Measurements from ENCODE around the gene GM2A. TPM values are rescaled to one million over a fixed set of nuclear protein-coding genes. Genes with fewer than 3 reads are reported as not detected.
A peak's percentile ranks its signal among the peaks of the same experiment; 100 is the strongest.
"Not testable (repeated sequence)": the region's sequence is repeated elsewhere in the genome, so short reads cannot be mapped to it uniquely, and the experiment has no call there.

Gene GM2A
- total and polyA plus RNA-seq, 3 experiments from 2014 or later, result 4.7 to 14.9 (median 12.7) TPM

GRCh38 chr5:151253605-151253950 is 593 bp downstream of the GM2A start:
- Histone ChIP-seq H3K27me3 (ENCODE audit: insufficient read depth, low read length, poor library complexity, severe bottlenecking) (no peaks in the 10 kb centered on the region), H3K36me3 (ENCODE audit: insufficient read depth, low read length) (no peaks in the 10 kb centered on the region), H3K4me1 (ENCODE audit: insufficient read depth, low read length) (peaks cover 30% of the 10 kb centered on the region), H3K4me3 (ENCODE audit: low read length) (peak overlapping the region; percentile 97), H3K27ac (ENCODE audit: low read depth, low read length) (peak overlapping the region; percentile 66), H3K9me3 (ENCODE audit: low read length) (no peaks in the 10 kb centered on the region)
- Mint-ChIP-seq H3K27me3 (no peaks in the 10 kb centered on the region), H3K4me1 (peaks cover 33 to 57% (median 36%) of the 10 kb centered on the region in 3 donors), H3K9me3 (no peaks in the 10 kb centered on the region), H3K27ac (peak overlapping the region in 7 of 8 donors; percentile 72 to 93 (median 86)), H3K4me3 (peak overlapping the region; percentile 87 to 97 (median 91)), H3K36me3 (peaks cover 0 to 6% (median 0%) of the 10 kb centered on the region in 3 donors)
- no peak for DNase-seq
- CTCF ChIA-PET, result interaction anchor here (1.0 to 1.9 kb wide), 4 partner anchors 13 to 128 kb away, joined by 3 to 11 read pairs (median 4); no protein-coding TSS in a partner anchor
- POLR2A ChIA-PET, result interaction anchor here (0.9 to 1.6 kb wide), 3 partner anchors 40 to 112 kb away, joined by 4 to 13 read pairs (median 6); no protein-coding TSS in a partner anchor

DNA sequence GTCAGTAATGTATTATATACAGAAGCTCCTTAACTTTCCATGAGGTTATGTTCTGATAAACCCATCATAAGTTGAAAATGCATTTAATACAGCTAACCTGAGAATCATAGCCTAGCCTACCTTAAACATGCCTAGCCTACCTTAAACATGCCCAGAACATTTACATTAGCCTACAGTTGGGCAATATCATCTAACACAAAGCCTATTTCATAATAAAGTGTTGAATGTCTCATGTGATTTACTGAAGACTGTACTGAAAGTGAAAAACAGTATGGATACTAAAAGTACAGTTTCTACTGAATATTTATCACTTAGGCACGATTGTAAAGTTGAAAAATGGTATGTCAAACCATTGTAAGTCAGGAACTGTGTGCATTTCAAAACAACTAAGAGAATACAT is 1.6 kb downstream of the GM2A start:
- H3K4me1 Mint-ChIP-seq, result peaks cover 33 to 57% (median 36%) of the 10 kb centered on the region in 3 donors
- DNase-seq, result no peak
- no peak overlapping the region for H3K27ac Mint-ChIP-seq
- H3K36me3 Mint-ChIP-seq, result peaks cover 0 to 13% (median 0%) of the 10 kb centered on the region in 3 donors
- CTCF ChIA-PET, result interaction anchor here (1.0 kb wide), 1 partner anchor 14 kb away, joined by 3 read pairs; no protein-coding TSS in a partner anchor
- H3K4me3 Mint-ChIP-seq, result peak overlapping the region in 1 of 7 donors; percentile 87
- Histone ChIP-seq H3K27ac (ENCODE audit: low read depth, low read length) (no peak overlapping the region), H3K36me3 (ENCODE audit: insufficient read depth, low read length) (no peaks in the 10 kb centered on the region), H3K4me1 (ENCODE audit: insufficient read depth, low read length) (peaks cover 30% of the 10 kb centered on the region), H3K4me3 (ENCODE audit: low read length) (no peak overlapping the region), H3K9me3 (ENCODE audit: low read length) (no peaks in the 10 kb centered on the region), H3K27me3 (ENCODE audit: insufficient read depth, low read length, poor library complexity, severe bottlenecking) (no peaks in the 10 kb centered on the region)
- no peaks in the 10 kb centered on the region for H3K9me3 Mint-ChIP-seq
- H3K27me3 Mint-ChIP-seq, result no peaks in the 10 kb centered on the region
- POLR2A ChIA-PET, result interaction anchor here (0.6 kb wide), 1 partner anchor 30 kb away, joined by 8 read pairs; no protein-coding TSS in a partner anchor

- H3K36me3 ChIP-seq (ENCODE audit: insufficient read depth, low read length); H3K27ac ChIP-seq (ENCODE audit: low read depth, low read length); H3K27ac Mint-ChIP-seq; H3K27me3 Mint-ChIP-seq; H3K27me3 ChIP-seq (ENCODE audit: insufficient read depth, low read length, poor library complexity, severe bottlenecking); H3K4me3 Mint-ChIP-seq; H3K4me3 ChIP-seq (ENCODE audit: low read length); DNase-seq; H3K9me3 Mint-ChIP-seq; H3K9me3 ChIP-seq (ENCODE audit: low read length); CTCF ChIA-PET: not testable (repeated sequence)
- Mint-ChIP-seq H3K4me1 (peaks cover 33 to 56% (median 36%) of the 10 kb centered on the region in 3 donors), H3K36me3 (peaks cover 0 to 17% (median 0%) of the 10 kb centered on the region in 3 donors)
- peaks cover 30% of the 10 kb centered on the region for H3K4me1 ChIP-seq (ENCODE audit: insufficient read depth, low read length)
- POLR2A ChIA-PET, result interaction anchor here (0.6 kb wide), 1 partner anchor 30 kb away, joined by 8 read pairs; no protein-coding TSS in a partner anchor
These were observed 2.0 kb downstream of the GM2A start for GRCh38 chr5:151254990-151255389.

- Mint-ChIP-seq H3K36me3 (peaks cover 0 to 19% (median 0%) of the 10 kb centered on the region in 3 donors), H3K27me3 (no peaks in the 10 kb centered on the region), H3K4me1 (peaks cover 27 to 49% (median 30%) of the 10 kb centered on the region in 3 donors), H3K4me3 (peak overlapping the region in 1 of 7 donors; percentile 29), H3K27ac (no peak overlapping the region), H3K9me3 (no peaks in the 10 kb centered on the region)
- no peak for DNase-seq
- Histone ChIP-seq H3K36me3 (ENCODE audit: insufficient read depth, low read length) (no peaks in the 10 kb centered on the region), H3K27ac (ENCODE audit: low read depth, low read length) (no peak overlapping the region), H3K4me1 (ENCODE audit: insufficient read depth, low read length) (peaks cover 28% of the 10 kb centered on the region), H3K4me3 (ENCODE audit: low read length) (no peak overlapping the region), H3K27me3 (ENCODE audit: insufficient read depth, low read length, poor library complexity, severe bottlenecking) (no peaks in the 10 kb centered on the region), H3K9me3 (ENCODE audit: low read length) (no peaks in the 10 kb centered on the region)
- POLR2A ChIA-PET, result no interaction called here
- CTCF ChIA-PET, result no interaction called here
These were observed 2.8 kb downstream of the GM2A start for GRCh38 chr5:151255621-151256286.

DNA sequence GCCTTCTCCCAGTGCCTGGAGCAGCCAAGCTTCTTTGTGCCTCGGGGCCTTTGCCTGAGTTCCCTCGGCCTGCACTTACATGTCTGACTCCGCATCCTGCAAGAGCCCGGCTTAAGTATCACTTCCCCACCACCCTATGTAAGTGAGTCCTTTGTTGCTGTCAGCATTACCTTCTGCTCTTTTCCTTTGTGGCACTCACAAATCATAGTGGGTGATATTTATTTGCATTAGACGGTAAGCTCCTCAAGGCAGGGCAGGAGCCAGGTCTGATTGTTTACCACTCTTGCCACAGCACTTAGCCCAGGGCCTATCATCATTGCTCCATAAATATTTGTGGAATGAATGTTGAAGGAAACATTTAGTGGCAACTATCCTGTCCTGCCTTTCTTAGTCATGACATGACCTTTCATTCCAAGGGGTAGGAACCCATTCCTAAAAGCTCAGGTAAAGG is 4.8 kb downstream of the GM2A start:
- no peak for DNase-seq
- no peak overlapping the region for H3K4me3 ChIP-seq (ENCODE audit: low read length)
- no peaks in the 10 kb centered on the region for H3K9me3 ChIP-seq (ENCODE audit: low read length)
- H3K27ac Mint-ChIP-seq, result no peak overlapping the region
- ChIA-PET POLR2A (no interaction called here), CTCF (interaction anchor here (1.4 kb wide), 1 partner anchor 19 kb away, joined by 3 read pairs; no protein-coding TSS in a partner anchor)
- H3K4me1 Mint-ChIP-seq, result peaks cover 15 to 32% (median 15%) of the 10 kb centered on the region in 3 donors
- H3K4me3 Mint-ChIP-seq, result peak overlapping the region in 1 of 7 donors; percentile 51
- H3K9me3 Mint-ChIP-seq, result no peaks in the 10 kb centered on the region
- no peaks in the 10 kb centered on the region for H3K27me3 ChIP-seq (ENCODE audit: insufficient read depth, low read length, poor library complexity, severe bottlenecking)
- peaks cover 13% of the 10 kb centered on the region for H3K4me1 ChIP-seq (ENCODE audit: insufficient read depth, low read length)
- H3K27ac ChIP-seq (ENCODE audit: low read depth, low read length), result no peak overlapping the region
- H3K36me3 Mint-ChIP-seq, result peaks cover 0 to 28% (median 2%) of the 10 kb centered on the region in 3 donors
- no peaks in the 10 kb centered on the region for H3K27me3 Mint-ChIP-seq
- H3K36me3 ChIP-seq (ENCODE audit: insufficient read depth, low read length), result no peaks in the 10 kb centered on the region

DNA sequence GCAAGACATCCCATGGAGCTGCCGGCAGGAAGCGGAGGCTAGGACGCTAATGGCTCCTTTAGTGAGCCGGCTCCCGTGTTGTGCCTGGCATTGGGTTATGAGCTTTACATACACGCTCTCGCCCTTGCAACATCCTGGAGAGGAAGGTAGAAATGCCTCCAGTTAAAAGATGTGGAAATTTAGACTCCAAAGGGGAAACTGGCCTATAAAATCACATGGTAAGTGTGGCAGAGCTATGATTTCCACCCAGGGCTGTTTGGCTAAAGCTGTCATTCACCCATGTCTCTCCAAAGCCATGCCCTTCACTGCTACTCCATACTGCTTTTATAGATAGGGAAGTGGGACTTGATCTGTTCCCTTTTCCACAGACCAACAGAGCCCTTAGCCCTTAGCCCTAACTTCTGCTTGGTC is 5.2 kb downstream of the GM2A start:
- H3K4me1 ChIP-seq (ENCODE audit: insufficient read depth, low read length), result peaks cover 11% of the 10 kb centered on the region
- H3K9me3 Mint-ChIP-seq, result no peaks in the 10 kb centered on the region
- POLR2A ChIA-PET, result no interaction called here

GRCh38 chr5:151258816-151259215 is 5.8 kb downstream of the GM2A start:
- Mint-ChIP-seq H3K4me1 (peaks cover 4 to 22% (median 5%) of the 10 kb centered on the region in 3 donors), H3K27ac (peak overlapping the region in 1 of 8 donors; percentile 40), H3K4me3 (no peak overlapping the region), H3K27me3 (no peaks in the 10 kb centered on the region), H3K36me3 (peaks cover 0 to 28% (median 5%) of the 10 kb centered on the region in 3 donors), H3K9me3 (no peaks in the 10 kb centered on the region)
- no peak overlapping the region for H3K27ac ChIP-seq (ENCODE audit: low read depth, low read length)
- H3K4me1 ChIP-seq (ENCODE audit: insufficient read depth, low read length), result peaks cover 5% of the 10 kb centered on the region
- DNase-seq, result no peak
- no peaks in the 10 kb centered on the region for H3K27me3 ChIP-seq (ENCODE audit: insufficient read depth, low read length, poor library complexity, severe bottlenecking)
- no peaks in the 10 kb centered on the region for H3K9me3 ChIP-seq (ENCODE audit: low read length)
- no peak overlapping the region for H3K4me3 ChIP-seq (ENCODE audit: low read length)
- CTCF ChIA-PET, result no interaction called here
- POLR2A ChIA-PET, result no interaction called here
- no peaks in the 10 kb centered on the region for H3K36me3 ChIP-seq (ENCODE audit: insufficient read depth, low read length)

More for the DNA sequence above, 5.2 kb downstream of the GM2A start:
- H3K36me3 ChIP-seq (ENCODE audit: insufficient read depth, low read length), result no peaks in the 10 kb centered on the region
- H3K9me3 ChIP-seq (ENCODE audit: low read length), result no peaks in the 10 kb centered on the region
- Mint-ChIP-seq H3K36me3 (peaks cover 0 to 25% (median 2%) of the 10 kb centered on the region in 3 donors), H3K4me1 (peaks cover 11 to 28% (median 11%) of the 10 kb centered on the region in 3 donors), H3K27ac (no peak overlapping the region), H3K4me3 (no peak overlapping the region), H3K27me3 (no peaks in the 10 kb centered on the region)
- DNase-seq, result no peak
- H3K27ac ChIP-seq (ENCODE audit: low read depth, low read length), result no peak overlapping the region
- no peaks in the 10 kb centered on the region for H3K27me3 ChIP-seq (ENCODE audit: insufficient read depth, low read length, poor library complexity, severe bottlenecking)
- CTCF ChIA-PET, result no interaction called here
- no peak overlapping the region for H3K4me3 ChIP-seq (ENCODE audit: low read length)

GRCh38 chr5:151259931-151260330 is 6.9 kb downstream of the GM2A start:
- CTCF ChIA-PET, result no interaction called here
- Mint-ChIP-seq H3K9me3 (no peaks in the 10 kb centered on the region), H3K4me3 (no peak overlapping the region), H3K27ac (peak overlapping the region in 1 of 8 donors; percentile 50), H3K4me1 (peaks cover 0 to 12% (median 3%) of the 10 kb centered on the region in 3 donors), H3K27me3 (no peaks in the 10 kb centered on the region), H3K36me3 (peaks cover 0 to 35% (median 14%) of the 10 kb centered on the region in 3 donors)
- Histone ChIP-seq H3K36me3 (ENCODE audit: insufficient read depth, low read length) (no peaks in the 10 kb centered on the region), H3K4me1 (ENCODE audit: insufficient read depth, low read length) (no peaks in the 10 kb centered on the region), H3K27ac (ENCODE audit: low read depth, low read length) (no peak overlapping the region), H3K27me3 (ENCODE audit: insufficient read depth, low read length, poor library complexity, severe bottlenecking) (no peaks in the 10 kb centered on the region), H3K9me3 (ENCODE audit: low read length) (no peaks in the 10 kb centered on the region), H3K4me3 (ENCODE audit: low read length) (no peak overlapping the region)
- POLR2A ChIA-PET, result no interaction called here
- DNase-seq, result no peak
